Upper lobe of right lung (tissue), 1 donor: Measurements from ENCODE around the gene NEO1. TPM values are rescaled to one million over a fixed set of nuclear protein-coding genes. Genes with fewer than 3 reads are reported as not detected.
"Not testable (repeated sequence)": the region's sequence is repeated elsewhere in the genome, so short reads cannot be mapped to it uniquely, and the experiment has no call there.

ENCODE experiments used
- ATAC-seq: fragments of 200-7000 bp; cut with Tn5 transposase; one replicate; pipeline ENCODE4 v1.9.1; 2020; ENCODE audit warnings: mild to moderate bottlenecking, moderate library complexity
- DNase-seq: peaks from one replicate; pipeline ENCODE4 v3.0.0-alpha.2; 2020
- H3K27ac ChIP-seq: fragments of 200-600 bp; one replicate; pipeline ENCODE4 v1.8.0; 2022
- H3K27me3 ChIP-seq: fragments of 200-600 bp; one replicate; pipeline ENCODE4 v1.8.0; 2022; ENCODE audit warnings: mild to moderate bottlenecking
- H3K36me3 ChIP-seq: fragments of 200-600 bp; one replicate; pipeline ENCODE4 v1.8.0; 2022
- H3K4me1 ChIP-seq: fragments of 200-600 bp; one replicate; pipeline ENCODE4 v1.8.0; 2022
- H3K4me3 ChIP-seq: fragments of 200-600 bp; one replicate; pipeline ENCODE4 v1.8.0; 2022; ENCODE audit warnings: mild to moderate bottlenecking
- H3K9me3 ChIP-seq: fragments of 200-600 bp; one replicate; pipeline ENCODE4 v1.8.0; 2022
- intact Hi-C: fragments of 100-400 bp; cut with DNase I; formaldehyde crosslinking; loops from one replicate; pipeline ENCODE4 v1.11.0; 2022
- total RNA-seq: library from RNA; stranded (reverse); fragmentation: NEBNext Ultra II Directional; extraction: Animal tissue kit (Norgen Biotek cat#: 25700); gene quantifications from one replicate; pipeline ENCODE4 v1.2.1, GENCODE V29; 2021
- TF ChIP-seq, protein P1 (sequence below): fragments of 200-600 bp; IDR thresholded peaks from one replicate; pipeline ENCODE4 v1.8.0; 2022; ENCODE audit warnings: antibody characterized with exemption
- donor health status: DM: no; HTN: yes; CAD: no; lungs with severe emphysema.

Gene NEO1
- total RNA-seq, 1 donor from 2014 or later, result 44.8 TPM

DNA sequence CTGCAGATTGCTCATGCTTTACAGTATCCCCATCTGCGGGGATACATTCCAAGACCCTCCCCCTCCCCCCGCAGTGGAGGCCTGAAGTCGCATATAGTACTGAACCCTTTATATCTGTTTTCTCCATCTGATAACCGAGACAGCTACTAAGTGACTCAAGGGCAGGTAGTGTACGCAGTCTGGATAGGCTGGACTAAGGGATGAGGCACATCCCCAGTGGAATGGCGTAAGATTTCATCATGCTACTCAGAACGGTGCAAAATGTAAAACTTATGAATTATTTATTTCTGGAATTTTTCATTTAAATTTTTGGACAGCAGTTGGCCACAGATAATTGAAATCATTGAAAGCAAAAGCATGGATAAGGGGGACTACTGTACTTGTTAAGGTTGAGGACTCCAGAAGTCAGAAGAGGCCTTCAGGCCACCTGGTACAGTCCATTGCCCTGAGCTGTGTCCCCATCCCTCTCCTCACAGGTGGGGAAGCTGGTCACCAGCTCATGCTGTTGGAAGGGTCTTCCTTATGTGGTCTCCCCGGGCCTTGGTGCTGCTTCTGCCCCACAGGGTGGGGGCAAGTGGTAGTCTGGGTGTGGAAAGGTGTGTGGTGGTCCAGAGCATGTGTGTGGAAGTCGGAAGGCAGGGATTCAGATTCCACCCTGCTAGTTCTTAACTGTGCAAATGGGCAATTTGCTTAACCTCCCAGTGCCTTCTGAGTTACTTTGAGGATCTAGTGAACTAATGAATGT lies 244.5 kb downstream of the NEO1 start:
- no peak overlapping the region for H3K27ac ChIP-seq
- TF ChIP-seq, protein P1, sequence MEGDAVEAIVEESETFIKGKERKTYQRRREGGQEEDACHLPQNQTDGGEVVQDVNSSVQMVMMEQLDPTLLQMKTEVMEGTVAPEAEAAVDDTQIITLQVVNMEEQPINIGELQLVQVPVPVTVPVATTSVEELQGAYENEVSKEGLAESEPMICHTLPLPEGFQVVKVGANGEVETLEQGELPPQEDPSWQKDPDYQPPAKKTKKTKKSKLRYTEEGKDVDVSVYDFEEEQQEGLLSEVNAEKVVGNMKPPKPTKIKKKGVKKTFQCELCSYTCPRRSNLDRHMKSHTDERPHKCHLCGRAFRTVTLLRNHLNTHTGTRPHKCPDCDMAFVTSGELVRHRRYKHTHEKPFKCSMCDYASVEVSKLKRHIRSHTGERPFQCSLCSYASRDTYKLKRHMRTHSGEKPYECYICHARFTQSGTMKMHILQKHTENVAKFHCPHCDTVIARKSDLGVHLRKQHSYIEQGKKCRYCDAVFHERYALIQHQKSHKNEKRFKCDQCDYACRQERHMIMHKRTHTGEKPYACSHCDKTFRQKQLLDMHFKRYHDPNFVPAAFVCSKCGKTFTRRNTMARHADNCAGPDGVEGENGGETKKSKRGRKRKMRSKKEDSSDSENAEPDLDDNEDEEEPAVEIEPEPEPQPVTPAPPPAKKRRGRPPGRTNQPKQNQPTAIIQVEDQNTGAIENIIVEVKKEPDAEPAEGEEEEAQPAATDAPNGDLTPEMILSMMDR, result no peak
- intact Hi-C loops, result no loop called here
- DNase-seq, result no peak
- H3K9me3 ChIP-seq, result no peaks in the 10 kb centered on the region
- ATAC-seq, result no peak
- H3K27me3 ChIP-seq, result no peaks in the 10 kb centered on the region
- H3K36me3 ChIP-seq, result peaks cover 24% of the 10 kb centered on the region
- H3K4me3 ChIP-seq, result no peak overlapping the region
- no peaks in the 10 kb centered on the region for H3K4me1 ChIP-seq

DNA sequence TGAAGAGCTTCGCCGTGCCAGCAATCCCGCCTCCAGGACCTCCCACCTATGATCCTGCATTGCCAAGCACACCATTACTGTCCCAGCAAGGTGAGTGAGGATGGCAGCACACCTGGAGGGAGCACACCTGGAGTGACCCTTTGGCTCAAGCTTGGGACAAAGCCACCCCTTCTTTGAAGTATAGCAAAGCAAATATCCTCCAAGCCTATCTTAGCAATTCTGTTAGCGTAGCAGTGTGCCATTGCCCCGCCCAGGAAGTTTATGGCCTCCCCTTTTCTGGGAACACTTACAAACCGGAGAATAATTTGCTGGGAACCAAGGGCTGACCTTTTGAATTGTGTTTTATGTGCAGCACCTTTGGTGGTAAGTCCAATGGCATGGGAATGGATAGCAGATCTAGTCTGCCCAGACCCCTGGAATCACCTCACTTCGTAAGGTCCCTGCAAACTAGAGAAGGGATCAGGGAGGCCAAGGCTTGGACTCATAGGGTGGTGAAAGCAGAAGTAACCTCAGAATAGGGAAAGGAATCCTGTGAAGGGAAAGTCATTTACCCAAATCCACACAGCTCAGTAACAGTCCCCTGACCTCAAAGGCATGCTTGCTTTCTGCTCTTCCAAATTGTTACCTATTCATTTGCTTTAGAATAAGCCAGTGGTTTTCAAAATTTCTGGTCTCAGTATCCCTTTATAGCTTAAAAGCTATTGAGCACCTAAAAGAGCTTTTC lies 246.4 kb downstream of the NEO1 start:
- ATAC-seq, result no peak
- Histone ChIP-seq H3K27me3 (no peaks in the 10 kb centered on the region), H3K27ac (no peak overlapping the region), H3K36me3 (peaks cover 24% of the 10 kb centered on the region), H3K4me1 (no peaks in the 10 kb centered on the region), H3K9me3 (no peaks in the 10 kb centered on the region), H3K4me3 (no peak overlapping the region)
- intact Hi-C loops, result no loop called here
- TF ChIP-seq, protein P1, result no peak
- DNase-seq, result no peak

DNA sequence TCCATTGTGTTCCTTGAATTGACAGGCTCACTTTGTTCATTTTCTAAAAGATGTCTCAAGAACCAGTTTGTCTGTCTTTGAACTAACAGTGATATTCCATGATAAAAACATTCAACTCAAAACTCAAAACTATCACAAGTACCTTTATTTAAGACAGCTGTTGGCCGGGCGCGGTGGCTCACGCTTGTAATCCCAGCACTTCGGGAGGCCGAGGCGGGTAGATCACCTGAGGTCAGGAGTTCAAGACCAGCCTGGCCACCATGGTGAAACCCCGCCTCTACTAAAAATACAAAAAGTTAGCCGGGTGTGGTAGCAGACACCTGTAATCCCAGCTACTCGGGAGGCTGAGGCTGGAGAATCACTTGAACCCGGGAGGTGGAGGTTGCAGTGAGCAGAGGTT lies 248.0 kb downstream of the NEO1 start:
- not testable (repeated sequence) for H3K4me3 ChIP-seq, DNase-seq
- H3K36me3 ChIP-seq, result peaks cover 29% of the 10 kb centered on the region

DNA sequence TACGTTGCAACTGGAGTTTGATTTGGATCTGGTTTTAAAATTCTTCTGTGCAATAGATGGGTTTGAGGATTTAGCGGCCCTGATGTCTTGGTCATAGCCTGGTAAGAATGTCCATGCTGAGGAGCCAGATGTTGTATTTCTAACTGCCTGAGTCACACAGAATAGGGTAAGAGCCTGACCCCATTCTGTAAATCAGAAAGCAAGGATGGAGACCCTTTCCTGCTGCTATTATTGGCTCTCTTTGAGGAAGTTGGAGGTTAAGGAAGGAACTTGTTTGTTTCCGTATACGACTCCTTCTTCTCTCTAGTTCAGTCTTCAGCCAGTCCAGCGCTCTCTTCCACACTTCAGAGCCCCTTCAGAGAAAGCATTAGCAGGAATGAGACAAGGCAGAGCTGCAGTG lies 251.4 kb downstream of the NEO1 start:
- DNase-seq (no peak), ATAC-seq (no peak)
- Histone ChIP-seq H3K27ac (no peak overlapping the region), H3K27me3 (no peaks in the 10 kb centered on the region), H3K9me3 (no peaks in the 10 kb centered on the region), H3K4me3 (no peak overlapping the region), H3K36me3 (peaks cover 27% of the 10 kb centered on the region), H3K4me1 (no peaks in the 10 kb centered on the region)
- intact Hi-C loops, result no loop called here
- TF ChIP-seq, protein P1, result no peak

More for the DNA sequence above, 248.0 kb downstream of the NEO1 start:
- intact Hi-C loops, H3K9me3 ChIP-seq, H3K27ac ChIP-seq, H3K4me1 ChIP-seq, H3K27me3 ChIP-seq, ATAC-seq: not testable (repeated sequence)

DNA sequence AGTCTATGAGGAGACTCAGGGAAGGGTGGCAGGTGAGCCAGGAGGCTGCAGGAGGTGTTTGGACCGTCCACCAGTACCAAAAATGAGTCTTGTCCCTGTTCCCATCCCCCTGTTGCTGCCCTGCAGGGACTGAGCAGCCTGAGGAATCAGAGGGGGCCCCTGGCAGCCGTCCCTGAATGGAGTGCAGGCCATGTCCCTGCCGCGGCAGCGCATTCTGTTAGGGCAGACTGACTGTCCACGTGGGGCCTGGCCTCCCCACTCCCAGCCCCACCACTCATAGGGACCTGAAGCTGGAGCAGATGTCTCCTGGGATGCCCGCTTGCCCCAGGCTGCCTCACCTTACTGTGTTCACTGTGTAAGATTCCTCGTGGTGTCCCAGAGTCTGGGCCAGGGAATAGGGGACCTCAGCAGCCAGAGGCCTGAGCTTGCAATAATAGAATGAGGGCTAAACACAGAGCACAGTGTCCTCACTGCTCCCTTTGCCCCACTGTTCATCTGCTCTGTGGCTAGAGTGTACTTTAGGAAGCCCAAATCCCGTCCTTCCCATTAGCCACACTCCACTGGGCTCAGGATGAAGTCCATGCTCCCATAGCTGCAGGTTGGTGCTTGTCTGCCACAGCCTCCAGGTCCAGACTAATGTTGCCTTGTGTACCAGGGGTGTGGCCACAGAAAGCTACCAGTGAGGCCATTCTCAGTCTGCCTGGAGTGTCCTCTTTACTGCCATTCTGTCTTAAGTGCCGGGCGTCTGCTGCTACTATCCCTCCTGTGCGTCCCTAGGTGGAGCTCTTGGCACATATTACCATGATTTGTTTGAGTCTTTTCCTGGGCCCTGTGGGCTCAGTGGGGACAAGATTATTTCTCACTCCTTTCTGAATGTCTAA lies 253.3 kb downstream of the NEO1 start:
- H3K36me3 ChIP-seq, result peaks cover 12% of the 10 kb centered on the region
- intact Hi-C loops, result no loop called here
- TF ChIP-seq, protein P1, result peak; percentile 48
- no peak overlapping the region for H3K4me3 ChIP-seq
- H3K9me3 ChIP-seq, result no peaks in the 10 kb centered on the region
- DNase-seq (no peak), ATAC-seq (peak; percentile 79)
- H3K27me3 ChIP-seq, result no peaks in the 10 kb centered on the region
- no peaks in the 10 kb centered on the region for H3K4me1 ChIP-seq
- H3K27ac ChIP-seq, result no peak overlapping the region
